ENCODE results near the gene TULP4. TPM values are rescaled to one million over a fixed set of nuclear protein-coding genes. Genes with fewer than 3 reads are reported as not detected.

TULP4 gene
- total RNA-seq, 1 donor from 2014 or later, result 63.0 TPM

DNA sequence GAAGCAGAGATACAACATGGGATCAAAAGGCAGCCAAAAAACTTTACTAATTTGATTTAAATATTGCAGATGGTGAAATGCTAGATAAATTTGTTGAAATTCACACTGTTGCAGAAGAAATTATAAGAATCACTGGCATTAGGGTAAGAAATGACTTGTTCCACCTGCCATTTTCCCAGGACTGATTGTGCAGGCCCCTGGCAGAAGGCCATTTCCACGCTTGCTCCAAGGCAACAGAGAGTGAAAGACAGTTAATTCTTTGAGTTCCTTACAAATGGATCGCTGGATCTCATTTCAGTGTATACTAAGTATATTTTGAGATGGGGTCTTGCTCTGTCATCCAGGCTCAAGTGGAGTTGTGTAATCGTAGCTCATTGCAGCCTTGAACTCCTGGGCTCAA, 180.6 kb downstream of the TULP4 start:
- POLR2A ChIA-PET, result no interaction called here
- Mint-ChIP-seq H3K27me3 (no peaks in the 10 kb centered on the region), H3K4me3 (no peak overlapping the region), H3K4me1 (no peaks in the 10 kb centered on the region), H3K27ac (no peak overlapping the region), H3K9me3 (no peaks in the 10 kb centered on the region), H3K36me3 (ENCODE audit: low read depth) (peaks cover 55% of the 10 kb centered on the region)
- ATAC-seq (ENCODE audit: low read depth), result no peak
- TF ChIP-seq, protein P1, sequence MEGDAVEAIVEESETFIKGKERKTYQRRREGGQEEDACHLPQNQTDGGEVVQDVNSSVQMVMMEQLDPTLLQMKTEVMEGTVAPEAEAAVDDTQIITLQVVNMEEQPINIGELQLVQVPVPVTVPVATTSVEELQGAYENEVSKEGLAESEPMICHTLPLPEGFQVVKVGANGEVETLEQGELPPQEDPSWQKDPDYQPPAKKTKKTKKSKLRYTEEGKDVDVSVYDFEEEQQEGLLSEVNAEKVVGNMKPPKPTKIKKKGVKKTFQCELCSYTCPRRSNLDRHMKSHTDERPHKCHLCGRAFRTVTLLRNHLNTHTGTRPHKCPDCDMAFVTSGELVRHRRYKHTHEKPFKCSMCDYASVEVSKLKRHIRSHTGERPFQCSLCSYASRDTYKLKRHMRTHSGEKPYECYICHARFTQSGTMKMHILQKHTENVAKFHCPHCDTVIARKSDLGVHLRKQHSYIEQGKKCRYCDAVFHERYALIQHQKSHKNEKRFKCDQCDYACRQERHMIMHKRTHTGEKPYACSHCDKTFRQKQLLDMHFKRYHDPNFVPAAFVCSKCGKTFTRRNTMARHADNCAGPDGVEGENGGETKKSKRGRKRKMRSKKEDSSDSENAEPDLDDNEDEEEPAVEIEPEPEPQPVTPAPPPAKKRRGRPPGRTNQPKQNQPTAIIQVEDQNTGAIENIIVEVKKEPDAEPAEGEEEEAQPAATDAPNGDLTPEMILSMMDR (IDR thresholded peaks at IDR 0.05), result no peak
- DNase-seq, result no peak
- CTCF ChIA-PET, result no interaction called here
- intact Hi-C loops (cut with micrococcal nuclease), result no loop called here

DNA sequence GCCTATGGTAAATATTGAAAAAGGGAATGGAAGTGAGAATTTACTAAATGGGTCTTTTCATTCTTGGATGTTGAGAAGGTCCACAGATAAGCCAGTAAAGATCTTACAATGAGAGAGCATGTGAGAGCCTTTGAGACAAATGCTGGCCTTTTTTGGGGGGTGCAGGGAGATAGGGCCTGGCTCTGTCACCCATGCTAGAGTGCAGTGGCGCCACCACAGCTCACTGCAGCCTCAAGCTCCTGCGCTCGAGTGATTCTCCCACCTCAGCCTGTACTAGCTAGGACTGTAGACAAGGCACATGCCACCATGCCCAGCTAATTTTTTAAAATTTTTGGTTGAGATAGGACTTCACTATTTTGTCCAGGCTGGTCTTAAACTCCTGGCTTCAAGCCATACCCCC, 184.4 kb downstream of the TULP4 start:
- H3K4me3 Mint-ChIP-seq, result no peak overlapping the region
- H3K27ac Mint-ChIP-seq, result no peak overlapping the region
- no peaks in the 10 kb centered on the region for H3K9me3 Mint-ChIP-seq
- no peak for ATAC-seq (ENCODE audit: low read depth)
- no peaks in the 10 kb centered on the region for H3K27me3 Mint-ChIP-seq
- no peak for DNase-seq
- TF ChIP-seq, protein P1 (IDR thresholded peaks at IDR 0.05), result no peak
- no peaks in the 10 kb centered on the region for H3K4me1 Mint-ChIP-seq
- ChIA-PET CTCF (interaction anchor here (1.1 kb wide), 1 partner anchor 276 kb away, joined by 3 read pairs; no protein-coding TSS in a partner anchor), POLR2A (interaction anchor here (0.7 kb wide), 1 partner anchor 17 kb away, joined by 3 read pairs; no protein-coding TSS in a partner anchor)
- intact Hi-C loops (cut with micrococcal nuclease), result no loop called here
- peaks cover 75% of the 10 kb centered on the region for H3K36me3 Mint-ChIP-seq (ENCODE audit: low read depth)

DNA sequence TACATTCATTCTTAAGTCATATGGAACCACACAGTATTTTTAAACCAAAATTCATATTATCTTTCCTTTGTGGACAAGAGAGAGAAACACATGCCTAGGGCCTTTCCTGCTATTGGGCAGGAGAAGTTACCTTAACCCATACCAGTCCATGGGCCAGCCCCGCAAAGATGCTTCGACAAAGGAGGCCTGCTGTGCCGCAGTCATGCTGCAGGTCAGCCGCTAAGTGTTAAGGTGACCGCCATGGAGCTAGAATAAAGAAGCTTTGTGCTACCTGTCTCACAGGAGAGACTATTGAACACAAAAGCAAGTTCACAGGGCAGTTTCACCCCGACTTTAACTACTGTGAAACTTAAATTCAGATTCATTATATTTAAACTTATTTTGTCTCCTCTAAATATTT, 185.4 kb downstream of the TULP4 start:
- Mint-ChIP-seq H3K27ac (no peak overlapping the region), H3K9me3 (no peaks in the 10 kb centered on the region), H3K36me3 (ENCODE audit: low read depth) (peaks cover 75% of the 10 kb centered on the region), H3K4me3 (no peak overlapping the region), H3K4me1 (no peaks in the 10 kb centered on the region), H3K27me3 (no peaks in the 10 kb centered on the region)
- no peak for ATAC-seq (ENCODE audit: low read depth)
- intact Hi-C loops (cut with micrococcal nuclease), result no loop called here
- ChIA-PET POLR2A (no interaction called here), CTCF (no interaction called here)
- no peak for DNase-seq
- TF ChIP-seq, protein P1 (IDR thresholded peaks at IDR 0.05), result no peak

DNA sequence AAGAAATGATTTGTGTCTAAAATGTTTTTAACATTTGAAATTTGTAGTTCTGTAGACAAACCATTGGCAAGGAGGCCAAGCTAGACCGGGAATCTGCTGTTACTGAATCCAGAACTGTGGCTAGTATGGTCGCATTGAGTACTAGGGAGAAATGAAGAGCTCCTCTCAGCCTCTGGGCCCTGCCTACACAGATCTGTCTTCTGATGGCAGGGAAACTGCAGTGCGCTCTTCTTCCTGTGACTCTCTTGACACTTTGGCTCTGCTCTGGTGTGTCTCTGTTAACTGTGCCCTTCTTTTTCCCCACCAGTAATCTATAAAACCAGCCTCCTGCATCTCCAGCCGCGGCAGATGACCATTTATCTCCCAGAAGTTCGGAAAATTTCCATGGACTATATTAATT, 186.1 kb downstream of the TULP4 start:
- Mint-ChIP-seq H3K4me1 (no peaks in the 10 kb centered on the region), H3K4me3 (no peak overlapping the region), H3K9me3 (no peaks in the 10 kb centered on the region), H3K27ac (no peak overlapping the region), H3K36me3 (ENCODE audit: low read depth) (peaks cover 80% of the 10 kb centered on the region), H3K27me3 (no peaks in the 10 kb centered on the region)
- intact Hi-C loops (cut with micrococcal nuclease), result no loop called here
- DNase-seq (no peak), ATAC-seq (ENCODE audit: low read depth) (no peak)
- CTCF ChIA-PET, result no interaction called here
- POLR2A ChIA-PET, result interaction anchor here (0.6 kb wide), 1 partner anchor 55 kb away, joined by 5 read pairs; no protein-coding TSS in a partner anchor
- TF ChIP-seq, protein P1 (IDR thresholded peaks at IDR 0.05), result no peak

DNA sequence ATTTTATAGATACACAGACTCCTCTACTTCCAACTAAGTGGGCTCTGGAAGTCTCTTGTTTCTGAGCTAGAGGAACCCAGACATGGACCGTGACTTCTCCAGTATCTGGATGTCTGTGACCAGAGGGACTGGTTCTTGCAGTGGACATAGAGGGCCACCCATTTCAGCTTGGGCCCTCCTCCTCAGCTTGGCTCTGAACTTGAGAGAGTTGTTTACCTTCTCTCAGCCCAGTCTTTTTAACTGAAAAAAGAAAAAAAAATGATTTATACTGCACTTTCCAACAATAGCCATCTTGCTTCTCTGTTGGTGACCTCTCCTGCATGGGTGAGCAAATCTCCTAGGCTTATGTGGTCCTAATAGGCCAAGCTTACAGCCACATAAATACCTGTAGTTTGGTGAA, 187.3 kb downstream of the TULP4 start:
- DNase-seq (no peak), ATAC-seq (ENCODE audit: low read depth) (no peak)
- H3K27ac Mint-ChIP-seq, result no peak overlapping the region
- no peak overlapping the region for H3K4me3 Mint-ChIP-seq
- peaks cover 1% of the 10 kb centered on the region for H3K4me1 Mint-ChIP-seq
- no peaks in the 10 kb centered on the region for H3K27me3 Mint-ChIP-seq
- H3K36me3 Mint-ChIP-seq (ENCODE audit: low read depth), result peaks cover 76% of the 10 kb centered on the region
- intact Hi-C loops (cut with micrococcal nuclease), result no loop called here
- ChIA-PET CTCF (no interaction called here), POLR2A (no interaction called here)
- no peaks in the 10 kb centered on the region for H3K9me3 Mint-ChIP-seq
- TF ChIP-seq, protein P1 (IDR thresholded peaks at IDR 0.05), result no peak

Data from activated B cell treated with CpG ODN at 0.5 μM for 24 hours (primary cell).